Ectodermal cell (in vitro differentiated cells): ENCODE data around the gene TRRAP.
"Not testable (repeated sequence)": the region's sequence is repeated elsewhere in the genome, so short reads cannot be mapped to it uniquely, and the experiment has no call there.

Experiments used
- H3K27ac ChIP-seq: 2 replicates; pipeline ENCODE4 v1.7.0; 2013; ENCODE audit warnings: mild to moderate bottlenecking, low read depth, low read length; ENCODE audit not compliant: insufficient read depth, poor library complexity, severe bottlenecking
- H3K27me3 ChIP-seq: 2 replicates; pipeline ENCODE4 v1.7.0; 2013; ENCODE audit warnings: mild to moderate bottlenecking, low read length; ENCODE audit not compliant: insufficient read depth, control insufficient read depth, poor library complexity, severe bottlenecking
- H3K36me3 ChIP-seq: one replicate; pipeline ENCODE4 v1.7.0; 2013; ENCODE audit warnings: low read length; ENCODE audit not compliant: control insufficient read depth, insufficient read depth
- H3K4me1 ChIP-seq: one replicate; pipeline ENCODE4 v1.7.0; 2013; ENCODE audit warnings: low read length; ENCODE audit not compliant: control insufficient read depth, insufficient read depth
- H3K4me3 ChIP-seq: 2 replicates; pipeline ENCODE4 v1.7.0; 2013; ENCODE audit warnings: low read depth, low read length, control low read depth; ENCODE audit not compliant: insufficient read depth
- H3K9me3 ChIP-seq: 2 replicates; pipeline ENCODE4 v1.7.0; 2013; ENCODE audit warnings: mild to moderate bottlenecking, low read length, moderate library complexity; ENCODE audit not compliant: control insufficient read depth
- WGBS, 2 experiments: methylation state at CpG; one replicate each; pipeline ENCODE4 v1.1.7; 2013; ENCODE audit warnings: missing lambda C conversion rate in 2 of 2; 5-methylcytosine and 5-hydroxymethylcytosine counted together

Gene TRRAP

DNA sequence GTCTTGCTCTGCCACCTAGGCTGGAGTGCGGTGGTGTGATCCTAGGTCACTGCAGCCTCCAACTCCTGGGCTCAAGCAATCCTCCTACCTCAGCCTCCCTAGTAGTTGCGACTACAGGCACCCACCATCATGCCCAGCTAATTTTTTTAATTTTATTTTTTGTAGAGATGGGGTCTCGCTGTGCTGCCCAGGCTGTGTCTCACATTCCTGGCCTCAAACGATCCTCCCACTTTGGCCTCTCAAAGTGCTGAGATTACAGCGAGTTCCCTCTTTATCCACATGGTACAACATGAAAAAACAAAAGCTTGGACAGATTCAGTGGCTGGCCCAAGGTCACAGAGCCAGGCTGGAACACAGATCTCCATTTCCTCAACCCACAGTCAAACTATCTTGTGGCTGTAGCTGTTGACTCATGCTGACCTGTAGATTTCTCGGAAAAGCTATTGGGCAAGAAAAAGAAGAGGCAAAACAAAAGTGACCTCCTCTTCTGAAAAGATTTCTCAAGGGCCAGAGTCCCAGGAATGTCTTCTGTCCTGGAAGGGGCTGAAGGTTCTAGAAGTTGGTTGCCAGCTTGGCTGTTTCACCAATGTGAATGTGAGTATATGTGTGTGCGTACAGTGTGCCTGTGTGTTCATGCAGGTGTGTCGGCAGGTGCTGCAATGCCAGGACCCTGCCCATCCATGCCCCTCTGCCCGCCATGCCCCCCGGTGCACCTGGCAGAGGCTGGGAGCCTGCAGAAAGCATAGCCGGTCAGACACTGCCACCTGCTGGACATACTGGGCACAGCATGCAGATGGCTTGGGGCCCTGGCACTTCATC is 36.9 kb upstream of the TRRAP start:
- Histone ChIP-seq H3K36me3 (no peaks in the 10 kb centered on the region), H3K4me3 (no peak overlapping the region), H3K27ac (no peak overlapping the region), H3K27me3 (no peaks in the 10 kb centered on the region), H3K4me1 (peaks cover 9% of the 10 kb centered on the region), H3K9me3 (no peaks in the 10 kb centered on the region)
- 49 to 59% methylated on average over 11 of the region's 11 CpGs for WGBS, 2 experiments

DNA sequence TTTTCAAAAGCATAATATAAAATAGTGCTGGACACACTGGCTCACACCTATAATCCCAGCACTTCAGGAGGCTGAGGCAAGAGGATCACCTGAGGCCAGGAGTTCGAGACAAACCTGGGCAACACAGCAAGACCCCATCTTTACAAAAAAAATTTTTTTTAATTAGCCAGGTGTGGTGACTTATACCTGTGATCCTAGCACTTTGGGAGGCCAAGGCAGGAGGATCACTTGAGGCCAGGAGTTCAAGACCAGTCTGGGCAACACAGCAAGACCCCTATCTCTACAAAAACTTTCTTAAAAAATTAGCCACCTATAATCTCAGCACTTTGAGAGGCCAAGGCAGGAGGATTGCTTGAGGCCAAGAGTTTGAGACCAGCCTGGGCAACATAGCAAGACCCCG is 35.8 kb upstream of the TRRAP start:
- not testable (repeated sequence) for H3K36me3 ChIP-seq, H3K27me3 ChIP-seq, H3K27ac ChIP-seq, H3K4me1 ChIP-seq, H3K9me3 ChIP-seq, H3K4me3 ChIP-seq
- WGBS, 2 experiments: 85 to 94% methylated on average over 2 of the region's 2 CpGs

DNA sequence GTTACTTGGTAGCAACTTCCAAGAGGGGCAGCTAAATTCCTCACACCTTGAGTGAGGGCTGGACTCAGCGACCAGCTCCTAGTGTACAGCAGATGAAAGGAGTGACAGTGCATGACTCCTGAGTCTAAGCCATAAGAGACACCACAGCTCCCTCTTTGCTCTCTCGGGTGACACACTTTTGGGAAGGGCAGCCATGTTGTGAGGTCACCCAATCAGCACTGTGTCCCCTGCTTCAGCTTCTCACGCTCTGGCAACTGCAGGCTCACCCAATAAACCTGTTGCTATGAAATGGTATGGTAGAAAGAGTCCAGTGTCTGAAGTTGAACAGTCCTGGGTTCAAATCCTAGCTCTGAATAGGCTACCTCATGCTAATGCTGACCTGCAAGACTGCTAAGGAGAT is 29.4 kb upstream of the TRRAP start:
- no peak overlapping the region for H3K4me3 ChIP-seq
- no peaks in the 10 kb centered on the region for H3K27me3 ChIP-seq
- no peaks in the 10 kb centered on the region for H3K36me3 ChIP-seq
- no peak overlapping the region for H3K27ac ChIP-seq
- peaks cover 4% of the 10 kb centered on the region for H3K4me1 ChIP-seq
- no peaks in the 10 kb centered on the region for H3K9me3 ChIP-seq
- WGBS, 2 experiments: 89 to 93% methylated on average over 3 of the region's 3 CpGs

DNA sequence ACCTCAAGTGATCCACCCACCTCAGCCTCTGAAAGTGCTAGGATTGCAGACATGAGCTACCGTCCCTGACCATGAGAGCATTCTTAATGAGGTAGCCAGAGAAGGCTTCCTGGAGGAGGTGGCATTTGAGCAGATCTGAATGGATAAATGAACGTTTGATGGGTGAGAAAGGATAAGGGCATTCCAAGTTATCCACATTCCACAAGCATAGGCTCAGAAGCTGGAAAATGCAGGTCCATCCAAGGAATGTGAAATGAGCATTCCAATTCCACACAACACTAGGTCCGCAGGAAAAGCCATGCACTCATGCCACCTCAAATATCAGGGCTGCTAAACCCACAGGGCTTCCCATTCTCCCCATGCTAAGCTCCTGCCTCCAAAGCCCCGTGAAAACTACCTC is 25.5 kb upstream of the TRRAP start:
- 80 to 89% methylated on average over 4 of the region's 4 CpGs for WGBS, 2 experiments
- no peaks in the 10 kb centered on the region for H3K9me3 ChIP-seq
- no peaks in the 10 kb centered on the region for H3K36me3 ChIP-seq
- H3K4me3 ChIP-seq: no peak overlapping the region
- H3K27ac ChIP-seq: no peak overlapping the region
- no peaks in the 10 kb centered on the region for H3K27me3 ChIP-seq
- peaks cover 7% of the 10 kb centered on the region for H3K4me1 ChIP-seq

DNA sequence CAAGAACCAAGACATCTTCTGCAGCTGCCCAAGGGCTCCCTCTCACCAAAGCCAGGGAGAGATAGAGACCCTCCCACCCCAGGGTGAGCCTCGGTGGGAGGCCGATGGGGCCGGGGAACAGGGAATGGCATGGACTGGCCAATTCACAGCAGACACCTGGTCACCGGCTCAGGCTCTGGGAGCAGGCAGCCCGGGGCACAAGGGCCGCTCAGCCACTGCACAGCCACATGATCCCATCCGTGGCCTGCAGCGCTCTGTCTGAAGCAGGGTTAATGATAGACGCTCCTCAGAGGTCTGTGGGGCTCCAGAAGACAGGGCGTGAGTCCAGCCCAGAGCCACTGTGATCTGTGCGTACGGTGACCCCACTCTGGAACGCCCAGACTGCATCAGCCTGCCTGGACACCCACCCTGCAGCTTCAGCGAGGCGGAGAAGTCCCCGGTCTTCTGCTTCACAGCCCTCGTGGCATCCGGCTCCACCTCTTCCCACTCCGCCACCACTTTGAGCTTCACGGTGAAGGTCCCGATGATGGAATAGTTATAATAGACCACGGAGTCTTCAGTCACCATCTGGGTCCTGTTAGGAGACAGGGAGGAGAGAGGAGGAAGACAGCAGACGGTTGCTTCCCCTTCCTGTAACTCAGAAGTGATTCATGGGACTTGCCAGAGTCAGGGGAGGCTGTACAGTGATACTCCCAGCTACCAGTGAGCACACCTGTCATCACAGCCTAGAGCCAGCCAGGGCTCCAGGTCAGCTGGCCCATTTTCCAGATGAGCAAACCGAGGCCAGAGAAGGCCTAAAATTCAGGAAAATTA is 22.5 kb upstream of the TRRAP start:
- Histone ChIP-seq H3K4me1 (peaks cover 7% of the 10 kb centered on the region), H3K27ac (no peak overlapping the region), H3K9me3 (no peaks in the 10 kb centered on the region), H3K36me3 (no peaks in the 10 kb centered on the region), H3K27me3 (no peaks in the 10 kb centered on the region), H3K4me3 (no peak overlapping the region)
- WGBS, 2 experiments: 94 to 95% methylated on average over 24 of the region's 24 CpGs

DNA sequence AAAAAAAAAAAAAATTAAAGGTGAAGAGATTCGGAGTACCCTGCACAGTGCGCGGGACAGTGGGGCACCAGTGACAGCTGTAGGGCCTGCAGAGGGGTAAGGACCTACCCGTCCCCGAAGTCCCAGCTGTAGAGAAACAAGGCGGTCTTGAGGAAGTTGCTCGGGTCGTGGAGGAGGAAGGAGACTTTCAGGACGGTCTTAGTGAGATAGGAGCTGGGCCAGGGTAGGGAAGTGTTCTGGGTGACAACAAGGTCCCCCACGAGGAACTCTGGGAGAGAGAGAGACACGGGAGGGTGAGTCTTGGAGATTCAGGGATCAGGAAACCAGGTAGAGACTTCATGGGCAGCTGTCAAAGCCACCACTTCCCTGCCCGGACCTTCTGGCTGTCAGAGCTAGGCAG is 18.3 kb upstream of the TRRAP start:
- H3K4me1 ChIP-seq: no peaks in the 10 kb centered on the region
- WGBS, 2 experiments: 92% methylated on average over 12 of the region's 12 CpGs
- H3K36me3 ChIP-seq: no peaks in the 10 kb centered on the region
- no peak overlapping the region for H3K4me3 ChIP-seq
- H3K27me3 ChIP-seq: no peaks in the 10 kb centered on the region
- H3K9me3 ChIP-seq: no peaks in the 10 kb centered on the region
- no peak overlapping the region for H3K27ac ChIP-seq

DNA sequence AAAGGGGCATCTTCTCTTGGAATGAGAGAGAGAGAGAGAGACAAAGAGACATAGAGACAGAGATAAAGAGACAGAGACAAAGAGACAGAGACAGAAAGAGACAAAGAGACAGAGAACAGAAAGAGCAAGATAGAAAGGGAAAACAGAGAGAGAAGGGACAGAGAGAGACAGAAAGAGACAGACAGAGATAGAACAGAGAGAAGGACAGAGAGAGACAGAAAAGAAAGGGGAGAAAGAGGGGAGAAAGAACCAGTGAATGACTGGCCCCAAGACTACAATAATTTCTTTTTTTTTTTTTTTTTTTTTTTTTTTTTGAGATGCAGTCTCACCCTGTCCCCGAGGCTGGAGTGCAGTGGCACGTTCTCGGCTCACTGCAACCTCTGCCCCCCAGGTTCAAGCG is 16.1 kb upstream of the TRRAP start:
- H3K36me3 ChIP-seq: no peaks in the 10 kb centered on the region
- 88 to 90% methylated on average over 3 of the region's 4 CpGs for WGBS, 2 experiments
- peaks cover 2% of the 10 kb centered on the region for H3K4me1 ChIP-seq
- H3K4me3 ChIP-seq: no peak overlapping the region
- no peaks in the 10 kb centered on the region for H3K27me3 ChIP-seq
- H3K9me3 ChIP-seq: no peaks in the 10 kb centered on the region
- no peak overlapping the region for H3K27ac ChIP-seq

DNA sequence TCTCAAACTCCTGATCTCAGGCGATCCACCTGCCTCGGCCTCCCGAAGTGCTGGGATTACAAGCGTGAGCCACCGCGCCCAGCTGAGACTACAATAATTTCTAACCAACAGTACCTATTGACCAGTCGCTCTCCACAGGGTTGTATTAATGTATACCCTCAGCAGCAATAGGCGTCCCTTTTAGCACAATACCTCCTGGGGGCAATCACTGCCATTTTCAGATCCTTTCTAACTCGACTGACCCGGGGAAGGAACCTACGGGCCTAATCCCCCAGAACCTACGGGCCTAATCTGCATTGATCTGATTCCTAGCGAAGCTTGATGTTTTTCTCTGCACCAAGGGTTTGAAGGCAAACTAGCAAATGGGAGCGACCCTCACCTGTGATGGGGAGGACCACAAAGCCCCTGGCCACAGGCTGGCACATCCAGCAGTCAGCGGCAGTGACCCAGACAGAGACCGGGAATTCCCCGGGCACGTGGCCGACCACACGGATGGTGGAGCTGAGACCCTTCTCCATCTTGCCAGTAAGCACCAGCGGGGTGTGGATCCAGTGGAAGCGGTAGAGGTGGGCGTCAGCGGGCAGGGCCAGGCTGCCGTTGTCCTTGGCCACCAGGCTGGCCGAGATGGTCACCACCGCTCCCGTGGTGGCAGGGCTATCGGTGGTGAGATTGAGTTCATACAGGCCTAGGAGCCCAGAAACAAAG is 15.5 kb upstream of the TRRAP start:
- Histone ChIP-seq H3K4me3 (no peak overlapping the region), H3K27ac (no peak overlapping the region), H3K36me3 (no peaks in the 10 kb centered on the region), H3K27me3 (no peaks in the 10 kb centered on the region), H3K9me3 (no peaks in the 10 kb centered on the region), H3K4me1 (peaks cover 9% of the 10 kb centered on the region)
- WGBS, 2 experiments: 94 to 95% methylated on average over 29 of the region's 29 CpGs

DNA sequence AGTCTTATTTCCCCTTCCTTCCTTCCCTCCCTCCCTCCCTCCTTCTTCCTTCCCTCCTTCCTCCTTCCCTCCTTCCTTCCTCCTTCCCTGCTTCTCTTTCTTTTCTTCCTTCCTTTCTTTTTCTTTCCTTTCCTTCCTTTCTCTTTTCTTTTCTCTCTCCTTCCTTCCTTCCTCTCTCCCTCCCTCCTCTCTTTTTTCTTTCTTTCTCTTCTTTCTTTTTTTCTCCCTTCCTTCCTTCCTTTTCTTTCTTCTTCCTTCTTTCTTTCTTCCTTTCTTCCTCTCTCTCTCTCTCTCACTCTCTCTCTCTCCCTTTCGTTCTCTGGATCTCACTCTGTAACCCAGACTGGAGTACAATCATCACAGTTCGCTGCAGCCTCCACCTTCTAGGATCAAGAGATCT is 14.7 kb upstream of the TRRAP start:
- 88 to 97% methylated on average over 2 of the region's 2 CpGs for WGBS, 2 experiments
- peaks cover 5% of the 10 kb centered on the region for H3K27me3 ChIP-seq
- no peaks in the 10 kb centered on the region for H3K36me3 ChIP-seq
- no peak overlapping the region for H3K4me3 ChIP-seq
- H3K9me3 ChIP-seq: no peaks in the 10 kb centered on the region
- peaks cover 9% of the 10 kb centered on the region for H3K4me1 ChIP-seq
- no peak overlapping the region for H3K27ac ChIP-seq
